GM18867 (cell line): ENCODE results near the gene ZNF77.
"Not testable (repeated sequence)": the region's sequence is repeated elsewhere in the genome, so short reads cannot be mapped to it uniquely, and the experiment has no call there.

Experiments
- ATAC-seq: cut with Tn5 transposase; IDR thresholded peaks from one replicate; pipeline ENCODE4 v1.9.1; 2021; ENCODE audit warnings: mild to moderate bottlenecking, moderate library complexity; ENCODE audit not compliant: unreplicated experiment

The ZNF77 gene

GRCh38 chr19:2970201-2970835 is 25.5 kb upstream of the ZNF77 start:
- ATAC-seq, result no peak

- no peak for ATAC-seq
Measured at GRCh38 chr19:2969104-2969504, 24.3 kb upstream of the ZNF77 start.

- no peak for ATAC-seq
Measured at GRCh38 chr19:2967972-2968371, 23.2 kb upstream of the ZNF77 start.

GRCh38 chr19:2964874-2965273 is 20.1 kb upstream of the ZNF77 start:
- no peak for ATAC-seq

- ATAC-seq, result not testable (repeated sequence)
Measured at GRCh38 chr19:2963631-2964030, 18.9 kb upstream of the ZNF77 start.

- no peak for ATAC-seq
Measured at GRCh38 chr19:2963122-2963521, 18.4 kb upstream of the ZNF77 start.

GRCh38 chr19:2962018-2962670 is 17.4 kb upstream of the ZNF77 start:
- no peak for ATAC-seq

- no peak for ATAC-seq
Measured at GRCh38 chr19:2960120-2960519, 15.3 kb upstream of the ZNF77 start.

- no peak for ATAC-seq
Measured at GRCh38 chr19:2957160-2957559, 12.4 kb upstream of the ZNF77 start.

GRCh38 chr19:2952953-2953481 is 8.2 kb upstream of the ZNF77 start:
- no peak for ATAC-seq

GRCh38 chr19:2950286-2951124 is 5.7 kb upstream of the ZNF77 start:
- peak; percentile 91 for ATAC-seq

- no peak for ATAC-seq
Measured at GRCh38 chr19:2949939-2950285, 5.1 kb upstream of the ZNF77 start.

- ATAC-seq, result no peak
Measured at GRCh38 chr19:2945575-2946184, 909 bp upstream of the ZNF77 start.

GRCh38 chr19:2944403-2944774 is 382 bp downstream of the ZNF77 start:
- ATAC-seq, result no peak

- ATAC-seq, result no peak
Measured at GRCh38 chr19:2942928-2943640, 1.7 kb downstream of the ZNF77 start.

- ATAC-seq, result not testable (repeated sequence)
Measured at GRCh38 chr19:2935863-2936262, 8.9 kb downstream of the ZNF77 start.

- ATAC-seq, result no peak
Measured at GRCh38 chr19:2933490-2933910, 11.3 kb downstream of the ZNF77 start.

- no peak for ATAC-seq
Measured at GRCh38 chr19:2927032-2927430, 17.7 kb downstream of the ZNF77 start.

GRCh38 chr19:2926341-2927031 is 18.3 kb downstream of the ZNF77 start:
- ATAC-seq, result no peak

- no peak for ATAC-seq
Measured at GRCh38 chr19:2923510-2923909, 21.3 kb downstream of the ZNF77 start.
